Umbilical cord (tissue), 2 donors: Measurements from ENCODE around the gene SRL. TPM values are rescaled to one million over a fixed set of nuclear protein-coding genes. Genes with fewer than 3 reads are reported as not detected.

Experiments
- DNase-seq: peaks from one replicate; pipeline ENCODE4 v3.0.0-alpha.2; 2015; ENCODE audit warnings: low spot score
- total RNA-seq: library from RNA; depleted of rRNA; stranded (reverse); fragments of >200 nt; gene quantifications from one replicate; pipeline ENCODE4 v1.2.3, GENCODE V29; 2014; ENCODE audit warnings: low replicate concordance; ENCODE audit not compliant: insufficient read depth

Gene SRL
- total RNA-seq, 1 donor from 2014 or later: 1.4 TPM

- no peak for DNase-seq
Measured at GRCh38 chr16:4202615-4203345, 39.1 kb downstream of the SRL start.

DNA sequence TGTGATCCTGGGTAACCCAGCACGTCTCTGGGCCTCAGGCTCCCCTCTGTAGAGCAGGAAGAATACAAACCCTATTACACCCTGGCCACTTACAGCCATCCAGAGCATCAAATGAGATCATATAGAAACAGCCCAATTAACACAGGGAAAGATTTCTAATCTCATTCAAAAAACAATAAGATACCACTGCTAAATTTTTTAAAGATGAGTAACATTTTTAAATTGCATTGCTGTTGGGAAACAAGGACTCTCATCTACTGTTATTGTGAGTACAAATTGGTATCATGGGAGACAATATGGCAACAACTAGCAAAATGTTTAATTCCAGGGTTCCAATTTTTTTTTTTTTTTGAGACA lies 41.1 kb downstream of the SRL start:
- no peak for DNase-seq

GRCh38 chr16:4200000-4200780 lies 41.7 kb downstream of the SRL start:
- peak; percentile 61 for DNase-seq

DNA sequence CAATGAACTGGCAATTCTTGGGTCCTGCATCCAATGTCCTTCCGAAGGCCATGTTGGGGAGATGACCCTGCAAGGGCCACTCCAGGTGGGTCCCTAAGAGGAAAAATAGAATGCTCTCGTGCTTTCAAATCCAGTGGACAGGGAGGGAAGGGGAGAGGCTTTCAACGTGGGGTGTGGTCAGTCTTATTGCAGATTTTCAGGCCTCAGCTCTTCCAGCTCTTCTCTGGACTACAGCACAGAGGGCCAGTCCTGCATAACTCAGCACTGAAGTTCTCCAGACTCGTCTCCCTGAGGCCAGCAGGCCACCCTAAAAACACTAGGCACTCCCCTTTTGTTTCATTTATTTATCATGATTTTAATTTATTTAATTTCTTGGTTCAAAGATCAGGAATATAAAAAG lies 43.1 kb downstream of the SRL start:
- DNase-seq: no peak

DNA sequence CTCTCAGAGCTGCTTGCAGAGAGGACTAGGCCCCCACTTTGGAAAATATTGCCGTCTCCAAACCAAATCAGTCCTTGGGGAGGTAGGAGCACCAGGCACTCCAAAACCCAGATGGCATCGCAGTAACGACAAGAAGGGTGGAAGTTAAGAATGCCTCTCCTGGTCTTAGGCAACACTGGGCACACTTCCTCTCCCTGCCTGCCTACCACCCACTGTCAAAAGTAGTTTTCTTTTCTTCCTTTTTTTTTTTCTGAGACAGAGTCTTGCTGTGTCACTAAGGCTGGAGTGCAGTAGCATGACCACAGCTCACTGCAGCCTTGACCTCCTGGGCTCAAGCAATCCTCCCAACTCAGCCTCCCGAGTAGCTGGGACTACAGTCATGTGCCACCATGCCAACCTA lies 47.2 kb downstream of the SRL start:
- no peak for DNase-seq

GRCh38 chr16:4193920-4194319 lies 48.0 kb downstream of the SRL start:
- DNase-seq: no peak

- no peak for DNase-seq
Measured at GRCh38 chr16:4192206-4192605, 49.7 kb downstream of the SRL start.

GRCh38 chr16:4190712-4191333 lies 51.1 kb downstream of the SRL start:
- no peak for DNase-seq

GRCh38 chr16:4190086-4190485 lies 51.8 kb downstream of the SRL start:
- DNase-seq: no peak

GRCh38 chr16:4184038-4184702 lies 57.7 kb downstream of the SRL start:
- DNase-seq: no peak

DNA sequence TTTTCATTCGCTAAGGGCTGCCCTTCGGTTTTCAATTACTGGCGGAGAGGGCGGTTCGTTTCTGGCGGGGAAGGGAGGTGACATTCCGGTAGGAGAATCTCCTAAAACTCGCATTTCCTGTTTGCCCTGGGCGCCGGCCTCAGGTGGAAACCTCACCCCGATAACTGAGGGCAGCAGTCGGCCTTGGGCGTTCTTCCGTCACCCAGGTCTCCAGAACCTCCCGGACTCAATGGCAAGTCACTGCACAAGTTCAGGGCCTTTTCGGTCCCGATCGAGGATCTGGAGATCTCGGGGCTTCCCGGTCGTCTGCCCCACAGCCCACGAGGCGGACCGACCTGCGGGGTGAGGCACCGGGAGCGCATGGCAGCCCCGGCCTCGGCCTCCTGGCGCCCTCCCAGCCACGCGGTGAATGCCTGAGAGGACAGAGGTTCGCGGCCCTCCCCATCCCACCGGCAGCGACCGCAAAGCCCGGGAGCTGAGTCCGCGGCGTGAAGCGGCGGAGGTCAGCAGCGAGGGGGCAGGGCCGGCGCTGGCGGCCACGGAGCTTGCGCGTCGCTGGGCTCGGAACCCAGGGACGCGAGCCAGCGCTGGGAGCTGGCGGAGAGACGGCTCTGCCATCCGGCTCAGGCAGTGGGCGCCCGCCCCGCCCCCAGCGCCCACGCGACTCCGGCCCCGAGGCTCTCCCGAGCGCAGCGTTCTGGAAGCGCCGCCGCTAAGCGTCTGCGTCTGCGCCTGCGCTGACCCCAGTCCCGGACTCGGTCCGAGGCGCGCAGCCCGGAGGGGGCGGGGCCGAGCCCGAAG lies 58.4 kb downstream of the SRL start:
- DNase-seq: peak; percentile 96

DNA sequence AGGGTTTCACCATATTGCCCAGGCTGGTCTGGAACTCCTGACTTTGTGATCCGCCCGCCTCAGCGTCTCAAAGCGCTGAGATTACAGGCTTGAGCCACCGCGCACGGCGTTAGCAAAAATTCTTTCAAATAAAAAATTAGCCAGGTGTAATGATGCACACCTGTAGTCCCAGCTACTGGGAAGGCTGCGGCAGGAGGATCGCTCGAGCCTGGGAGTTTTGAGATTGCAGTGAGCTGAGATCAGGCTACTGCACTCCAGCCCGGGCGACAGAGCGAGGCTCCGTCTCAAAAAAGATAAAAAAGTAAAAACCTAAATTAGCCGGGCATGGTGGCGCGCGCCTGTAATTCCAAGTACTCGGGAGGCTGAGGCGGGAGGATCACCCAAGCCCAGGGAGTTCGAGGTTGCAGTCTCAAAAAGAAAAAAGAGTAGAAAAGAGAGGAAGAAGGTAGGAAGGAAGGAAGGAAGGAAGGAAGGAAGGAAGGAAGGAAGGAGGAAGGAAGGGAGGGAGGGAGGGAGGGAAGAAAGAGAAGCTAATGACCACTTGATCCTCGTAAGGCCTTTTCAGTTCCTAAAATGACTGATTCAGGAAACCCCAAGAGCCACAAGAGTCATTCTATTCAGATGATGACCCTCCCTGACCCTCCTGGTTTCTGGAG lies 59.2 kb downstream of the SRL start:
- no peak for DNase-seq

DNA sequence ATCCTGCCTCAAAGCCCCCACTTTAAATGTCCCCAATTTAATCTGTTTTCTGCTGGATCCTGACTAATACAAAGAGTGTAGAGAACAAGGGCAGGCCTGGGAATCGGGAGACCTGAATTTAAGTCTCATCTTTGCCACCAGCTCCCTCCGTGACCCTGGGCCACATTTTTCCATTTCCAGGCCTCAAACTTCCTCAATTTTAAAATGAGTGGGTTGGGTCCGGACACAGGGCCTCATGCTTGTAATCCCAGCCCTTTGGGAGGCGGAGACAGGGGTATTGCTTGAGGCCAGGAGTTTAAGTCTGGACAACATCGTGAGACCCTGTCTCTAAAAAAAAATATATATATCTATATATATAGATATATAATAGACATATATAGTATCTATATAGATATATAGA lies 61.4 kb downstream of the SRL start:
- DNase-seq: no peak

- DNase-seq: no peak
Measured at GRCh38 chr16:4179763-4180260, 62.1 kb downstream of the SRL start.

- peak; percentile 52 for DNase-seq
Measured at GRCh38 chr16:4179020-4179419, 62.9 kb downstream of the SRL start.

- no peak for DNase-seq
Measured at GRCh38 chr16:4178468-4179010, 63.3 kb downstream of the SRL start.

DNA sequence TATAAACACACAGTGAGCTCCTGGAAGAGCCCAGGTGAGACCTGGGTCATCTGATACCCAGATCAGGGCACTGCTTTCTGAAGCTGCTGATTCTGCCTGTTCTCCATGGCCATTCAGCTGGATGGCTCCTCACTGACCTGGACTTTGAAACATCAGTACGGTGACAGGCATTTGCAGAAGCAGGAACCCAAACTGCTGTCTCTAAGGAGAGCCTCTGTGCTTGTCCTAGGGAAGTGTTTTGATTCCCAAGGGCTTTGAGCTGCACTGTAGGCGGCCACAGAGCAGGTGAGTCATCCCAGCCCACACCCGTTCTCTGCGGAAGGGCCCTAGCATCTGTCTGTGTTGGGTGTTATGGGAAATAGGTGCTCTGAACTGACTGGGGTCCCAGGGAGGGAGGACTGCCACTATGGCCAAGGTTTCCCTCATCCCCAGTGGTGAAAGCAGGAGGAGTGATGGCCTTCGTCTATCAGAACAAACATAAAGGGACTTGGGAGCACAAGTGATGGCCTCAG lies 64.9 kb downstream of the SRL start:
- DNase-seq: no peak

GRCh38 chr16:4175849-4176248 lies 66.0 kb downstream of the SRL start:
- no peak for DNase-seq

DNA sequence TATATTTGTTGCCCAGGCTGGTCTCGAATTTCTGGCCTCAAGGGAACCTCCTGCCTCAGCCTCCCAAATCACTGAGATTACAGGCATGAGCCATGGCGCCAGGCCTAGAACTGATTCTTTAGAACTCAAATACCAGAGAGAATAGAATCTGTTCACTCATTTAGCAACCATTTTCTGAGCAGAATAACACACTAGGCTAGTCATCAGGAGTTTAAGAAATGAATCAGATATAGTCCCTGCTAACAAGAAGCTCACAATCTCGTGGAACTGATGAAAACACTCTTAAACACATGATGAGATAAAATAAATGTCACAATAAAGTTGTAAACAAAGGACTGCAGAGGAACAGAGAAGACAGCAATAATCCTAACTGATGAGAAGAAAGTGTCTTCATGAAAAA lies 69.8 kb downstream of the SRL start:
- DNase-seq: no peak

- no peak for DNase-seq
Measured at GRCh38 chr16:4169415-4169814, 72.5 kb downstream of the SRL start.
